HepG2 (cell line): ENCODE measurements around the gene GGT7. TPM values are rescaled to one million over a fixed set of nuclear protein-coding genes. Genes with fewer than 3 reads are reported as not detected.

ENCODE experiments used
- ATAC-seq: fragments of 200-7000 bp; cut with Tn5 transposase; 3 replicates; pipeline ENCODE4 v1.9.1; 2020; ENCODE audit warnings: mild to moderate bottlenecking, moderate library complexity
- BruUV-seq: library from RNA; stranded (reverse); fragments of 400-500 nt; replicated peaks from 2 replicates; lab custom pipeline; 2021; lab: Mats Ljungman, UMichigan
- CTCF ChIA-PET: fragments of 300-600 bp; formaldehyde crosslinking; extraction: SDS; loops from one replicate; lab custom pipeline; 2021; ENCODE audit warnings: low total read pairs, inconsistent platforms, low intra/inter-chr PET ratio; lab: Yijun Ruan, JAX
- POLR2A ChIA-PET: fragments of 350-600 bp; sonication (Branson Sonifier 250); formaldehyde crosslinking; loops from one replicate; lab custom pipeline; 2020; ENCODE audit warnings: antibody characterized with exemption, inconsistent platforms; lab: Yijun Ruan, JAX
- DNase-seq: peaks from one replicate; pipeline ENCODE4 v3.0.0-alpha.2; 2015; ENCODE audit warnings: low spot score
- FAIRE-seq: peaks from 3 replicates; lab custom pipeline; 2011; peaks lifted over from hg19 to GRCh38; lab: Jason Lieb, UNC
- H2AFZ ChIP-seq: one replicate; pipeline ENCODE4 v1.6.1; 2011; ENCODE audit warnings: low read length, inconsistent platforms
- H3K27ac ChIP-seq: fragments of 300-600 bp; 3 replicates; pipeline ENCODE4 v1.8.0; 2011; ENCODE audit warnings: mixed run types, mild to moderate bottlenecking, mixed read lengths, low read length, inconsistent platforms; ENCODE audit not compliant: insufficient read depth; ENCODE audit errors: extremely low read length
- H3K27me3 ChIP-seq, 2 experiments: fragments of 200-600 bp in 1 of 2; 2 replicates in 1 of 2; 3 replicates in 1 of 2; pipeline versions ENCODE4 v1.6.0 to v1.8.0; 2011; ENCODE audit warnings: low read length in 2 of 2, mild to moderate bottlenecking in 2 of 2, moderate library complexity in 2 of 2, inconsistent platforms in 1 of 2; ENCODE audit not compliant: insufficient read depth in 2 of 2, control insufficient read depth in 1 of 2
- H3K36me3 ChIP-seq, 2 experiments: fragments of 200-600 bp in 1 of 2; replicated peaks in 1 of 2; 2 replicates in 1 of 2; 3 replicates in 1 of 2; pipeline versions ENCODE4 v1.5.1 to v1.8.0; 2011; ENCODE audit warnings: low read length in 2 of 2, inconsistent platforms in 1 of 2; ENCODE audit not compliant: insufficient read depth in 2 of 2, control insufficient read depth in 1 of 2
- H3K4me1 ChIP-seq: 2 replicates; pipeline ENCODE4 v1.5.1; 2012; ENCODE audit warnings: low read length, inconsistent platforms; ENCODE audit not compliant: insufficient read depth
- H3K4me2 ChIP-seq: 2 replicates; pipeline ENCODE4 v1.6.0; 2011; ENCODE audit warnings: low read depth, low read length, inconsistent platforms
- H3K4me3 ChIP-seq, 3 experiments: fragments of 200-600 bp in 1 of 3; sonication (generic), shearing (Covaris generic) in 1 of 3; replicated peaks in 1 of 3; 2 replicates each; pipeline ENCODE4 v1.5.1; 2011 to 2016; ENCODE audit warnings: low read length in 3 of 3, inconsistent platforms in 2 of 3, low read depth in 2 of 3, mild to moderate bottlenecking in 2 of 3, control low read depth in 1 of 3, mixed read lengths in 1 of 3; ENCODE audit not compliant: insufficient read depth in 1 of 3
- H3K79me2 ChIP-seq: one replicate; pipeline ENCODE4 v1.6.1; 2011; ENCODE audit warnings: low read length, inconsistent platforms; ENCODE audit not compliant: insufficient read depth
- H3K9ac ChIP-seq: 2 replicates; pipeline ENCODE4 v1.6.0; 2011; ENCODE audit warnings: mild to moderate bottlenecking, low read depth, low read length, inconsistent platforms; ENCODE audit not compliant: insufficient read depth
- H3K9me3 ChIP-seq: 2 replicates; pipeline ENCODE4 v1.5.1; 2012; ENCODE audit warnings: mild to moderate bottlenecking, low read length
- H4K20me1 ChIP-seq: 2 replicates; pipeline ENCODE4 v1.6.0; 2011; ENCODE audit warnings: inconsistent platforms, mild to moderate bottlenecking, low read length, moderate library complexity; ENCODE audit not compliant: insufficient read depth
- DNMT3B ChIP-seq: conservative IDR thresholded peaks from 2 replicates; pipeline ENCODE4 v1.6.1; 2016; ENCODE audit warnings: missing biosample characterization, control low read depth
- HOXA3 ChIP-seq: sonication (generic); formaldehyde crosslinking; IDR thresholded peaks from 2 replicates; pipeline ENCODE4 v1.5.0; 2020; ENCODE audit warnings: missing genetic modification reagents
- KDM5A ChIP-seq: fragments of 200-600 bp; sonication (generic); IDR thresholded peaks from 2 replicates; pipeline ENCODE4 v1.7.0; 2018; ENCODE audit warnings: antibody characterized with exemption, mild to moderate bottlenecking, low read length, borderline replicate concordance
- MAZ ChIP-seq, 2 experiments: sonication (generic) in 1 of 2; formaldehyde crosslinking in 1 of 2; IDR thresholded peaks; 2 replicates each; pipeline versions ENCODE4 v1.5.0 to v1.6.1; 2012 to 2020; ENCODE audit warnings: low read depth in 2 of 2, mild to moderate bottlenecking in 2 of 2, borderline replicate concordance in 1 of 2, improper control_type of control experiment in 1 of 2, low read length in 1 of 2, missing genetic modification reagents in 1 of 2, moderate library complexity in 1 of 2
- PHF21A ChIP-seq: sonication (generic); formaldehyde crosslinking; IDR thresholded peaks from 2 replicates; pipeline ENCODE4 v1.5.0; 2020; ENCODE audit warnings: mild to moderate bottlenecking, missing genetic modification reagents
- SNAPC4 ChIP-seq: sonication (generic); formaldehyde crosslinking; IDR thresholded peaks from 2 replicates; pipeline ENCODE4 v1.4.0; 2020; ENCODE audit warnings: mild to moderate bottlenecking, missing genetic modification reagents
- ZNF232 ChIP-seq: sonication (generic); formaldehyde crosslinking; IDR thresholded peaks from 2 replicates; pipeline ENCODE4 v1.4.0; 2020; ENCODE audit warnings: missing genetic modification reagents, borderline replicate concordance
- WGBS: methylation state at CpG from one replicate; pipeline ENCODE4 v1.1.6; 2017; ENCODE audit warnings: low lambda C conversion rate; 5-methylcytosine and 5-hydroxymethylcytosine counted together
- in situ Hi-C: cut with HindIII; loops from 2 replicates; pipeline ENCODE4 v1.10.0; 2017; ENCODE audit warnings: low pct_unique_long_range_greater_than_20kb; ENCODE audit not compliant: extremely low pct_ligation_motif_present
- intact Hi-C: fragments of 100-400 bp; cut with micrococcal nuclease; formaldehyde crosslinking; loops from one replicate; pipeline ENCODE4 v1.10.0; 2022; ENCODE audit not compliant: unreplicated experiment
- polyA plus RNA-seq, 8 experiments: library from polyadenylated mRNA; depleted of rRNA in 3 of 8; stranded (reverse) in 7 of 8; unstranded in 1 of 8; fragments of >200 nt; fragmentation: Illumina TruSeq in 4 of 8; extraction: Trizol in 4 of 8; gene quantifications; 2 replicates each; pipeline versions ENCODE4 v1.2.1 to v1.2.3, GENCODE V29; 2011 to 2016; ENCODE audit warnings: low read depth in 4 of 8, missing spikeins in 1 of 8, mixed read lengths in 1 of 8; ENCODE audit not compliant: insufficient read depth in 1 of 8
- total RNA-seq, 5 experiments: library from RNA; depleted of rRNA; stranded (reverse); fragments of >200 nt; fragmentation: Illumina TruSeq; extraction: Trizol; gene quantifications; 2 replicates each; pipeline ENCODE4 v1.2.3, GENCODE V29; 2016; ENCODE audit warnings: low read depth in 1 of 5
- TF ChIP-seq, protein P1 (sequence below): sonication (generic); formaldehyde crosslinking; IDR thresholded peaks from 2 replicates; pipeline ENCODE4 v1.5.0; 2020; ENCODE audit warnings: mild to moderate bottlenecking, missing genetic modification reagents, borderline replicate concordance

Gene GGT7
- total and polyA plus RNA-seq, 2 of the 13 experiments (the other 11 are each of a cell fraction or from before 2014, with no cell fraction given), result 6.6 to 23.0 TPM

DNA sequence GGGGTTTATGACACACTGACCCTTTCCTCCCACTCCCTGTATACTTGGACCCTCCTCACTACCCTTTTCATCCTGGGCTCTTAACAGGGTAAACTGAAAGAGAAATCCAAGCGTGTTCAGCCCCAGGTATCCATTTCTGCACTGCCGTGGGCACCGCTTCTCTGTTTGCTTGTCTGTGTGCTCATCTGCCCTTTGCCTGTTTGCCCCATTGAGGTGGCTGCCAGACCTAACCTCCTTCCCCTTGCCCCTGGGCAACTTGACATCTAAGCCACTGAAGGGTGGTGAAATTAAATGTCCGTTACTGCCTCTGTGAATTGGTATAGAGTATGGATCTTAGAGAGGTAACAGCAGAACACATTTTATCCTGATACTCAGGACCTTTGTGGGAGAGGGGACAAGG, 42.5 kb upstream of the GGT7 start:
- no TSS peak for BruUV-seq
- TF ChIP-seq DNMT3B (CRISPR knock-in tag) (no peak), SNAPC4 (no peak), KDM5A (no peak), PHF21A (CRISPR knock-in tag) (no peak), MAZ (IDR thresholded peaks at IDR 0.05; ENCODE audit: borderline replicate concordance, low read depth, low read length) (no peak), MAZ (CRISPR knock-in tag; IDR thresholded peaks at IDR 0.05; ENCODE audit: low read depth) (no peak), HOXA3 (no peak), ZNF232 (CRISPR knock-in tag) (no peak)
- TF ChIP-seq, protein P1, sequence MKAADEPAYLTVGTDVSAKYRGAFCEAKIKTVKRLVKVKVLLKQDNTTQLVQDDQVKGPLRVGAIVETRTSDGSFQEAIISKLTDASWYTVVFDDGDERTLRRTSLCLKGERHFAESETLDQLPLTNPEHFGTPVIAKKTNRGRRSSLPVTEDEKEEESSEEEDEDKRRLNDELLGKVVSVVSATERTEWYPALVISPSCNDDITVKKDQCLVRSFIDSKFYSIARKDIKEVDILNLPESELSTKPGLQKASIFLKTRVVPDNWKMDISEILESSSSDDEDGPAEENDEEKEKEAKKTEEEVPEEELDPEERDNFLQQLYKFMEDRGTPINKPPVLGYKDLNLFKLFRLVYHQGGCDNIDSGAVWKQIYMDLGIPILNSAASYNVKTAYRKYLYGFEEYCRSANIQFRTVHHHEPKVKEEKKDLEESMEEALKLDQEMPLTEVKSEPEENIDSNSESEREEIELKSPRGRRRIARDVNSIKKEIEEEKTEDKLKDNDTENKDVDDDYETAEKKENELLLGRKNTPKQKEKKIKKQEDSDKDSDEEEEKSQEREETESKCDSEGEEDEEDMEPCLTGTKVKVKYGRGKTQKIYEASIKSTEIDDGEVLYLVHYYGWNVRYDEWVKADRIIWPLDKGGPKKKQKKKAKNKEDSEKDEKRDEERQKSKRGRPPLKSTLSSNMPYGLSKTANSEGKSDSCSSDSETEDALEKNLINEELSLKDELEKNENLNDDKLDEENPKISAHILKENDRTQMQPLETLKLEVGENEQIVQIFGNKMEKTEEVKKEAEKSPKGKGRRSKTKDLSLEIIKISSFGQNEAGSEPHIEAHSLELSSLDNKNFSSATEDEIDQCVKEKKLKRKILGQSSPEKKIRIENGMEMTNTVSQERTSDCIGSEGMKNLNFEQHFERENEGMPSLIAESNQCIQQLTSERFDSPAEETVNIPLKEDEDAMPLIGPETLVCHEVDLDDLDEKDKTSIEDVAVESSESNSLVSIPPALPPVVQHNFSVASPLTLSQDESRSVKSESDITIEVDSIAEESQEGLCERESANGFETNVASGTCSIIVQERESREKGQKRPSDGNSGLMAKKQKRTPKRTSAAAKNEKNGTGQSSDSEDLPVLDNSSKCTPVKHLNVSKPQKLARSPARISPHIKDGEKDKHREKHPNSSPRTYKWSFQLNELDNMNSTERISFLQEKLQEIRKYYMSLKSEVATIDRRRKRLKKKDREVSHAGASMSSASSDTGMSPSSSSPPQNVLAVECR (CRISPR knock-in tag), result no peak
- Histone ChIP-seq H3K4me3 (no peak overlapping the region), H3K36me3 (peaks cover under 1 to 20% of the 10 kb centered on the region in 2 experiments), H3K79me2 (no peaks in the 10 kb centered on the region), H2AFZ (no peak overlapping the region), H3K4me2 (no peak overlapping the region), H3K4me1 (peaks cover 21% of the 10 kb centered on the region), H3K27me3 (no peaks in the 10 kb centered on the region), H3K27ac (no peak overlapping the region), H4K20me1 (no peaks in the 10 kb centered on the region), H3K9ac (no peak overlapping the region), H3K9me3 (no peaks in the 10 kb centered on the region)
- 96% methylated on average over 4 of the region's 4 CpGs for WGBS
- FAIRE-seq (no peak), DNase-seq (no peak), ATAC-seq (no peak)
- POLR2A ChIA-PET, result interaction anchor here (1.3 kb wide), 1 partner anchor 39 kb away, joined by 3 read pairs; the partner anchor contains the start of gene ACSS2
- CTCF ChIA-PET, result no interaction called here
- in situ Hi-C loops, result no loop called here
- intact Hi-C loops, result no loop called here
